Liver (tissue), 9 donors: ENCODE results near the gene PRR36. TPM values are rescaled to one million over a fixed set of nuclear protein-coding genes. Genes with fewer than 3 reads are reported as not detected.

Experiments used
- DNase-seq: peaks from one replicate; pipeline ENCODE4 v3.0.0-alpha.2; 2017; ENCODE audit warnings: low spot score
- H3K27ac ChIP-seq, 2 donors: one replicate each; pipeline ENCODE4 v1.7.0; 2013; ENCODE audit warnings: inconsistent platforms in 2 of 2, low read length in 2 of 2, control low read depth in 1 of 2, low read depth in 1 of 2, mild to moderate bottlenecking in 1 of 2
- H3K27me3 ChIP-seq, 4 donors: one replicate each; pipeline versions ENCODE4 v1.6.1 to v1.7.0; 2013; ENCODE audit warnings: low read length in 3 of 4, inconsistent platforms in 1 of 4, mild to moderate bottlenecking in 1 of 4, moderate library complexity in 1 of 4; ENCODE audit not compliant: control insufficient read depth in 4 of 4, insufficient read depth in 4 of 4
- H3K36me3 ChIP-seq, 4 donors: one replicate each; pipeline versions ENCODE4 v1.6.1 to v1.7.0; 2013; ENCODE audit warnings: low read length in 3 of 4, mild to moderate bottlenecking in 3 of 4, low read depth in 1 of 4, moderate library complexity in 1 of 4; ENCODE audit not compliant: control insufficient read depth in 4 of 4, insufficient read depth in 3 of 4
- H3K4me1 ChIP-seq, 4 donors: one replicate each; pipeline versions ENCODE4 v1.6.1 to v1.7.0; 2013; ENCODE audit warnings: low read length in 3 of 4, mild to moderate bottlenecking in 3 of 4, moderate library complexity in 1 of 4; ENCODE audit not compliant: control insufficient read depth in 4 of 4, insufficient read depth in 4 of 4
- H3K4me3 ChIP-seq, 3 donors: one replicate each; pipeline versions ENCODE4 v1.6.1 to v1.7.0; 2013; ENCODE audit warnings: low read length in 3 of 3, control low read depth in 1 of 3, low read depth in 1 of 3, mild to moderate bottlenecking in 1 of 3
- H3K9ac ChIP-seq, 2 donors: one replicate each; pipeline ENCODE4 v1.7.0; 2013; ENCODE audit warnings: low read length in 2 of 2, mild to moderate bottlenecking in 2 of 2, moderate library complexity in 2 of 2, control low read depth in 1 of 2, low read depth in 1 of 2
- H3K9me3 ChIP-seq, 4 donors: one replicate each; pipeline versions ENCODE4 v1.6.1 to v1.7.0; 2013; ENCODE audit warnings: low read length in 3 of 4; ENCODE audit not compliant: control insufficient read depth in 4 of 4
- ATF3 ChIP-seq: IDR thresholded peaks from 2 replicates; pipeline ENCODE4 v1.6.1; 2016; ENCODE audit warnings: antibody characterized with exemption
- CTCF ChIP-seq: fragments of 150-350 bp; IDR thresholded peaks from 2 replicates; pipeline ENCODE4 v1.5.1; 2017; ENCODE audit warnings: improper control_type of control experiment, low read depth, low read length; ENCODE audit not compliant: missing input control
- EGR1 ChIP-seq, 2 donors: IDR thresholded peaks; 2 replicates each; pipeline ENCODE4 v1.6.1; 2016 to 2018; ENCODE audit warnings: antibody characterized with exemption in 2 of 2, low read depth in 2 of 2
- FOXA1 ChIP-seq: IDR thresholded peaks from 2 replicates; pipeline ENCODE4 v1.6.1; 2016; ENCODE audit warnings: antibody characterized with exemption
- FOXA2 ChIP-seq: IDR thresholded peaks from 2 replicates; pipeline ENCODE4 v1.6.1; 2016; ENCODE audit warnings: antibody characterized with exemption
- GABPA ChIP-seq, 2 donors: IDR thresholded peaks in 1 of 2; conservative IDR thresholded peaks in 1 of 2; 2 replicates each; pipeline ENCODE4 v1.6.1; 2016; ENCODE audit warnings: antibody characterized with exemption in 2 of 2, mild to moderate bottlenecking in 1 of 2, moderate library complexity in 1 of 2
- HNF4A ChIP-seq, 2 donors: conservative IDR thresholded peaks; 2 replicates each; pipeline ENCODE4 v1.6.1; 2016; ENCODE audit warnings: antibody characterized with exemption in 2 of 2, mild to moderate bottlenecking in 2 of 2
- HNF4G ChIP-seq: IDR thresholded peaks from 2 replicates; pipeline ENCODE4 v1.6.1; 2016; ENCODE audit warnings: antibody characterized with exemption
- JUND ChIP-seq, 2 donors: IDR thresholded peaks; 2 replicates each; pipeline ENCODE4 v1.6.1; 2016; ENCODE audit warnings: antibody characterized with exemption in 2 of 2
- MAX ChIP-seq: IDR thresholded peaks from 2 replicates; pipeline ENCODE4 v1.6.1; 2016; ENCODE audit warnings: antibody characterized with exemption
- NR2F2 ChIP-seq: IDR thresholded peaks from 2 replicates; pipeline ENCODE4 v1.6.1; 2016; ENCODE audit warnings: antibody characterized with exemption
- RAD21 ChIP-seq, 2 donors: IDR thresholded peaks; 2 replicates each; pipeline ENCODE4 v1.6.1; 2016; ENCODE audit warnings: antibody characterized with exemption in 2 of 2, mild to moderate bottlenecking in 2 of 2
- REST ChIP-seq: IDR thresholded peaks from 2 replicates; pipeline ENCODE4 v1.6.1; 2016; ENCODE audit warnings: antibody characterized with exemption, mild to moderate bottlenecking
- RXRA ChIP-seq, 2 donors: IDR thresholded peaks; 2 replicates each; pipeline ENCODE4 v1.6.1; 2017 to 2018; ENCODE audit warnings: antibody characterized with exemption in 2 of 2, mild to moderate bottlenecking in 1 of 2
- SP1 ChIP-seq: IDR thresholded peaks from 2 replicates; pipeline ENCODE4 v1.6.1; 2018; ENCODE audit warnings: antibody characterized with exemption, mild to moderate bottlenecking
- TAF1 ChIP-seq: conservative IDR thresholded peaks from 2 replicates; pipeline ENCODE4 v1.6.1; 2016; ENCODE audit warnings: antibody characterized with exemption, mild to moderate bottlenecking
- YY1 ChIP-seq: IDR thresholded peaks from 2 replicates; pipeline ENCODE4 v1.6.1; 2016; ENCODE audit warnings: antibody characterized with exemption, mild to moderate bottlenecking
- ZBTB33 ChIP-seq: IDR thresholded peaks from 2 replicates; pipeline ENCODE4 v1.6.1; 2016; ENCODE audit warnings: antibody characterized with exemption
- WGBS: extraction: QIAGEN DNeasy Blood & Tissue Kit; methylation state at CpG from one replicate; pipeline ENCODE4 v1.1.7; 2013; 5-methylcytosine and 5-hydroxymethylcytosine counted together
- polyA plus RNA-seq, 2 donors: library from polyadenylated mRNA; stranded (reverse) in 1 of 2; unstranded in 1 of 2; fragments of 200-250 nt in 1 of 2; fragments of >200 nt in 1 of 2; fragmentation: Nextera tagmentation in 1 of 2; extraction: Ambion mirVana in 1 of 2; gene quantifications; one replicate each; pipeline versions ENCODE4 v1.2.1 to v1.2.3, GENCODE V29; 2013 to 2015
- total RNA-seq, 2 donors: library from RNA; depleted of rRNA; stranded (reverse); fragments of >200 nt; gene quantifications; one replicate each; pipeline ENCODE4 v1.2.3, GENCODE V29; 2014
- donor health status: healthy.
- donor health status: healthy.
- donor health status: healthy.
- donor health status: healthy.
- donor health status: healthy.

The PRR36 gene
- total and polyA plus RNA-seq, 4 donors, result 0.02 to 0.03 TPM; not detected in 2

- H3K27ac ChIP-seq, result no peak overlapping the region
- H3K9ac ChIP-seq, result no peak overlapping the region
- H3K27me3 ChIP-seq, result no peaks in the 10 kb centered on the region
- 53% methylated on average over 7 of the region's 7 CpGs for WGBS
- no peak for TF ChIP-seq SP1
- no peak for TF ChIP-seq ATF3
- no peak for TF ChIP-seq CTCF
- no peak for TF ChIP-seq FOXA1
- no peak for TF ChIP-seq EGR1 (IDR thresholded peaks at IDR 0.05; ENCODE audit: low read depth in 2 of 2)
- TF ChIP-seq RAD21 (IDR thresholded peaks at IDR 0.05), result no peak
- TF ChIP-seq REST, result no peak
- TF ChIP-seq GABPA (IDR thresholded peaks at IDR 0.05 in 1 of 2, conservative IDR thresholded peaks at IDR 0.05 in 1 of 2), result no peak
- TF ChIP-seq HNF4A (conservative IDR thresholded peaks at IDR 0.05), result no peak
- TF ChIP-seq YY1, result no peak
- TF ChIP-seq TAF1, result no peak
- TF ChIP-seq HNF4G, result no peak
- TF ChIP-seq NR2F2, result no peak
- no peak for TF ChIP-seq MAX
- no peaks in the 10 kb centered on the region for H3K36me3 ChIP-seq
- H3K9me3 ChIP-seq, result no peaks in the 10 kb centered on the region
- H3K4me3 ChIP-seq, result peak overlapping the region in 1 of 3 donors; percentile 99
- peaks cover 3 to 13% (median 11%) of the 10 kb centered on the region in 4 donors for H3K4me1 ChIP-seq
- DNase-seq, result no peak
Observed at GRCh38 chr19:7830823-7831222, 43.4 kb downstream of the PRR36 start.

- Histone ChIP-seq H3K4me1 (peaks cover 3 to 13% (median 11%) of the 10 kb centered on the region in 4 donors), H3K9ac (no peak overlapping the region)
- 2% methylated on average over 53 of the region's 53 CpGs for whole genome bisulfite sequencing
Observed at GRCh38 chr19:7830272-7830771, 43.9 kb downstream of the PRR36 start.

More at GRCh38 chr19:7830272-7830771, 43.9 kb downstream of the PRR36 start:
- no peak for DNase-seq
- Histone ChIP-seq H3K4me3 (peak overlapping the region; percentile 21 to 99 (median 62)), H3K27ac (no peak overlapping the region), H3K36me3 (no peaks in the 10 kb centered on the region), H3K9me3 (no peaks in the 10 kb centered on the region), H3K27me3 (no peaks in the 10 kb centered on the region)
- TF ChIP-seq NR2F2, result no peak
- TF ChIP-seq ZBTB33, result no peak
- TF ChIP-seq RXRA (IDR thresholded peaks at IDR 0.05), result no peak
- no peak for TF ChIP-seq FOXA2
- TF ChIP-seq MAX, result no peak
- TF ChIP-seq GABPA (IDR thresholded peaks at IDR 0.05 in 1 of 2, conservative IDR thresholded peaks at IDR 0.05 in 1 of 2), result no peak
- no peak for TF ChIP-seq SP1
- no peak for TF ChIP-seq HNF4A (conservative IDR thresholded peaks at IDR 0.05)
- no peak for TF ChIP-seq HNF4G
- no peak for TF ChIP-seq JUND (IDR thresholded peaks at IDR 0.05)
- TF ChIP-seq REST, result no peak
